Keratinocyte (primary cell): ENCODE results near the gene KIF24.

Source experiments
- CTCF ChIP-seq, 3 experiments: IDR thresholded peaks in 1 of 3; conservative IDR thresholded peaks in 1 of 3; optimal IDR thresholded peaks in 1 of 3; 2 replicates in 2 of 3; 3 replicates in 1 of 3; pipeline versions ENCODE3 to v1.5.1; 2011; ENCODE audit warnings: low read length in 3 of 3, mild to moderate bottlenecking in 3 of 3, moderate library complexity in 2 of 3, control low read depth in 1 of 3, inconsistent platforms in 1 of 3; ENCODE audit not compliant: insufficient read depth in 2 of 3; ENCODE audit errors: extremely low read depth in 1 of 3
- EZH2 ChIP-seq: IDR thresholded peaks from one replicate; pipeline ENCODE4 v1.6.1; 2012; ENCODE audit warnings: inconsistent platforms, mild to moderate bottlenecking, low read length, moderate library complexity

DNA sequence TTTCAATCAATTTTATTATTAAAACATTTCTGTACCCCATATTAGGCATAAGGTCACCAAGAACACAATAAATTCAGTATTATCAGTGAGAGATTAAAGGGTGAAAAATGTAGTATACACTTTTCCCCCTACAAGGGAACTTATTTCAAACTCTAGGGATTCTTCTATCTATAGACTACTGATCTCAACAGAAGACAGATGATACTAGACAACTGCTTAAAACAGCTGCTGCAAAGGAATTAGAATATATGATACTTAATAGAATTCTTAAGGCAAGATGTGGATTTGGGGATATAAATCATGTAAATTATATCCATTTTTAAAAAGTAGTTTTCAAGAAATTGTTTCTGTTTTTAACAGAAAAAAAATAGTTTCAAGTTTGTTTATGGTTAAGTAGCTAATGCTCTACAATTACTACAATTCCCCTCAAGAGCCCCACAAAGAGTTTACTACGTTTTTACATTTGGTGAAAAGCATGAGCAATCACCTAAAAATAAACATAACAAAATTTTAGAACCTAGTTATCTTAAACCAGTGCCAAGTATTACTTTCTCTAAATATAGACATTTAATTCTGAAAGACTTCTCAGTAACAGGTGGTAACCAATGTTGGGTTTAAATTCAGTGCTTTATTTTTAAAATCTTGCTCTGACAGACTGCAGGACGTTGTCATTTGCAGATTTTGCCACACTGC is 6.0 kb downstream of the KIF24 start:
- TF ChIP-seq EZH2 (no peak), CTCF (optimal IDR thresholded peaks at IDR 0.05 in 1 of 3, IDR thresholded peaks at IDR 0.05 in 1 of 3, conservative IDR thresholded peaks at IDR 0.05 in 1 of 3; ENCODE audit: extremely low read depth in 1 of 3, insufficient read depth in 2 of 3, low read length in 3 of 3) (no peak)
